H1 (cell line): Measurements from ENCODE around the gene VPS26A. TPM values are rescaled to one million over a fixed set of nuclear protein-coding genes. Genes with fewer than 3 reads are reported as not detected.

ENCODE experiments used
- BCL11A ChIP-seq, 2 experiments: IDR thresholded peaks; one replicate each; pipeline ENCODE4 v1.6.1; 2011; ENCODE audit warnings: low read depth in 2 of 2, low read length in 2 of 2, mild to moderate bottlenecking in 2 of 2
- CHD1 ChIP-seq: IDR thresholded peaks from 2 replicates; pipeline ENCODE4 v1.6.1; 2012; ENCODE audit warnings: low read depth, low read length, improper control_type of control experiment
- GABPA ChIP-seq: IDR thresholded peaks from 2 replicates; pipeline ENCODE4 v1.6.1; 2011; ENCODE audit warnings: mild to moderate bottlenecking, low read length, moderate library complexity, borderline replicate concordance; ENCODE audit not compliant: insufficient read depth
- PHF8 ChIP-seq: fragments of 200-600 bp; sonication (generic); conservative IDR thresholded peaks from 2 replicates; pipeline ENCODE4 v1.7.1; 2012; ENCODE audit warnings: low read depth, mild to moderate bottlenecking, inconsistent platforms, low read length, moderate library complexity
- RNF2 ChIP-seq: fragments of 200-900, 300-1000 bp; sonication (generic); IDR thresholded peaks from 2 replicates; pipeline ENCODE4 v1.7.1; 2016; ENCODE audit warnings: borderline replicate concordance, low read depth, mild to moderate bottlenecking, antibody characterized with exemption, low read length; ENCODE audit not compliant: poor library complexity, severe bottlenecking; ENCODE audit errors: missing control alignments
- SAP30 ChIP-seq: fragments of 300-600 bp; sonication (generic); IDR thresholded peaks from 2 replicates; pipeline ENCODE4 v1.7.1; 2012; ENCODE audit warnings: low read length, moderate library complexity, mild to moderate bottlenecking, inconsistent platforms; ENCODE audit not compliant: insufficient read depth, insufficient replicate concordance
- SP2 ChIP-seq: IDR thresholded peaks from 2 replicates; pipeline ENCODE4 v1.6.1; 2012; ENCODE audit warnings: mild to moderate bottlenecking, low read length, inconsistent platforms
- SP4 ChIP-seq: IDR thresholded peaks from 2 replicates; pipeline ENCODE4 v1.6.1; 2012; ENCODE audit warnings: low read length, inconsistent platforms
- SRF ChIP-seq: IDR thresholded peaks from 2 replicates; pipeline ENCODE4 v1.6.1; 2011; ENCODE audit warnings: mild to moderate bottlenecking, low read depth, low read length, moderate library complexity
- polyA plus RNA-seq, 7 experiments: library from polyadenylated mRNA; depleted of rRNA in 3 of 7; stranded (reverse) in 5 of 7; unstranded in 2 of 7; fragments of >200 nt in 5 of 7; fragments of 200-250 nt in 2 of 7; gene quantifications; 1 replicate in 5 of 7; 2 replicates in 1 of 7; 4 replicates in 1 of 7; pipeline versions ENCODE4 v1.2.1 to v1.2.3, GENCODE V29; 2011 to 2013; ENCODE audit warnings: missing spikeins in 2 of 7, mixed read lengths in 2 of 7
- total RNA-seq: library from RNA; stranded (reverse); fragmentation: NEBNext Ultra II Directional; extraction: Animal tissue kit (Norgen Biotek cat#: 25700); gene quantifications from 2 replicates; pipeline ENCODE4 v1.2.1, GENCODE V29; 2021
- TF ChIP-seq, protein P1 (sequence below): fragments of 300-600 bp; sonication (generic); IDR thresholded peaks from 2 replicates; pipeline ENCODE4 v1.7.1; 2012; ENCODE audit warnings: low read length, moderate library complexity, mild to moderate bottlenecking, inconsistent platforms; ENCODE audit not compliant: insufficient replicate concordance
- TF ChIP-seq, protein P2 (sequence below): IDR thresholded peaks from 2 replicates; pipeline ENCODE4 v1.6.1; 2012; ENCODE audit warnings: inconsistent platforms

The VPS26A gene
- total and polyA plus RNA-seq, 2 of the 8 experiments (the other 6 are each of a cell fraction or from before 2014, with no cell fraction given) = 10.7 to 44.8 TPM

DNA sequence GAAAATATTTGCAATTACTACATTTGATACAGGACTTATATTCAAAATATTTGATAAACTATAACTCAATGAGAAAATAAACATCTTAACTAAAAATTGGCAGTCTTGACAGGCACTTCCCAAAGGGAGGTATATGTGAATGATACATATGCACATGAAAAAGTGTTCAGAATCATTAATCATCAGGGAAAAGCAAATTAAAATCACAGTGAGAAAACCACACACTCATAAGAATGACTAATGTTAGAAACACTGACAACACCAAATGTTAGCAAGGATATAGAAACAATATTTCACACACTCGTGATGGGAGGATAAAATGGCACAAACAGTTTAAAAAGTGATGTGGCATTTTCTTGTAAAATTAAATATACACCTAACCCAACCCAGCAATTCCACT, 4.1 kb upstream of the VPS26A start (continued):
- TF ChIP-seq, protein P1, sequence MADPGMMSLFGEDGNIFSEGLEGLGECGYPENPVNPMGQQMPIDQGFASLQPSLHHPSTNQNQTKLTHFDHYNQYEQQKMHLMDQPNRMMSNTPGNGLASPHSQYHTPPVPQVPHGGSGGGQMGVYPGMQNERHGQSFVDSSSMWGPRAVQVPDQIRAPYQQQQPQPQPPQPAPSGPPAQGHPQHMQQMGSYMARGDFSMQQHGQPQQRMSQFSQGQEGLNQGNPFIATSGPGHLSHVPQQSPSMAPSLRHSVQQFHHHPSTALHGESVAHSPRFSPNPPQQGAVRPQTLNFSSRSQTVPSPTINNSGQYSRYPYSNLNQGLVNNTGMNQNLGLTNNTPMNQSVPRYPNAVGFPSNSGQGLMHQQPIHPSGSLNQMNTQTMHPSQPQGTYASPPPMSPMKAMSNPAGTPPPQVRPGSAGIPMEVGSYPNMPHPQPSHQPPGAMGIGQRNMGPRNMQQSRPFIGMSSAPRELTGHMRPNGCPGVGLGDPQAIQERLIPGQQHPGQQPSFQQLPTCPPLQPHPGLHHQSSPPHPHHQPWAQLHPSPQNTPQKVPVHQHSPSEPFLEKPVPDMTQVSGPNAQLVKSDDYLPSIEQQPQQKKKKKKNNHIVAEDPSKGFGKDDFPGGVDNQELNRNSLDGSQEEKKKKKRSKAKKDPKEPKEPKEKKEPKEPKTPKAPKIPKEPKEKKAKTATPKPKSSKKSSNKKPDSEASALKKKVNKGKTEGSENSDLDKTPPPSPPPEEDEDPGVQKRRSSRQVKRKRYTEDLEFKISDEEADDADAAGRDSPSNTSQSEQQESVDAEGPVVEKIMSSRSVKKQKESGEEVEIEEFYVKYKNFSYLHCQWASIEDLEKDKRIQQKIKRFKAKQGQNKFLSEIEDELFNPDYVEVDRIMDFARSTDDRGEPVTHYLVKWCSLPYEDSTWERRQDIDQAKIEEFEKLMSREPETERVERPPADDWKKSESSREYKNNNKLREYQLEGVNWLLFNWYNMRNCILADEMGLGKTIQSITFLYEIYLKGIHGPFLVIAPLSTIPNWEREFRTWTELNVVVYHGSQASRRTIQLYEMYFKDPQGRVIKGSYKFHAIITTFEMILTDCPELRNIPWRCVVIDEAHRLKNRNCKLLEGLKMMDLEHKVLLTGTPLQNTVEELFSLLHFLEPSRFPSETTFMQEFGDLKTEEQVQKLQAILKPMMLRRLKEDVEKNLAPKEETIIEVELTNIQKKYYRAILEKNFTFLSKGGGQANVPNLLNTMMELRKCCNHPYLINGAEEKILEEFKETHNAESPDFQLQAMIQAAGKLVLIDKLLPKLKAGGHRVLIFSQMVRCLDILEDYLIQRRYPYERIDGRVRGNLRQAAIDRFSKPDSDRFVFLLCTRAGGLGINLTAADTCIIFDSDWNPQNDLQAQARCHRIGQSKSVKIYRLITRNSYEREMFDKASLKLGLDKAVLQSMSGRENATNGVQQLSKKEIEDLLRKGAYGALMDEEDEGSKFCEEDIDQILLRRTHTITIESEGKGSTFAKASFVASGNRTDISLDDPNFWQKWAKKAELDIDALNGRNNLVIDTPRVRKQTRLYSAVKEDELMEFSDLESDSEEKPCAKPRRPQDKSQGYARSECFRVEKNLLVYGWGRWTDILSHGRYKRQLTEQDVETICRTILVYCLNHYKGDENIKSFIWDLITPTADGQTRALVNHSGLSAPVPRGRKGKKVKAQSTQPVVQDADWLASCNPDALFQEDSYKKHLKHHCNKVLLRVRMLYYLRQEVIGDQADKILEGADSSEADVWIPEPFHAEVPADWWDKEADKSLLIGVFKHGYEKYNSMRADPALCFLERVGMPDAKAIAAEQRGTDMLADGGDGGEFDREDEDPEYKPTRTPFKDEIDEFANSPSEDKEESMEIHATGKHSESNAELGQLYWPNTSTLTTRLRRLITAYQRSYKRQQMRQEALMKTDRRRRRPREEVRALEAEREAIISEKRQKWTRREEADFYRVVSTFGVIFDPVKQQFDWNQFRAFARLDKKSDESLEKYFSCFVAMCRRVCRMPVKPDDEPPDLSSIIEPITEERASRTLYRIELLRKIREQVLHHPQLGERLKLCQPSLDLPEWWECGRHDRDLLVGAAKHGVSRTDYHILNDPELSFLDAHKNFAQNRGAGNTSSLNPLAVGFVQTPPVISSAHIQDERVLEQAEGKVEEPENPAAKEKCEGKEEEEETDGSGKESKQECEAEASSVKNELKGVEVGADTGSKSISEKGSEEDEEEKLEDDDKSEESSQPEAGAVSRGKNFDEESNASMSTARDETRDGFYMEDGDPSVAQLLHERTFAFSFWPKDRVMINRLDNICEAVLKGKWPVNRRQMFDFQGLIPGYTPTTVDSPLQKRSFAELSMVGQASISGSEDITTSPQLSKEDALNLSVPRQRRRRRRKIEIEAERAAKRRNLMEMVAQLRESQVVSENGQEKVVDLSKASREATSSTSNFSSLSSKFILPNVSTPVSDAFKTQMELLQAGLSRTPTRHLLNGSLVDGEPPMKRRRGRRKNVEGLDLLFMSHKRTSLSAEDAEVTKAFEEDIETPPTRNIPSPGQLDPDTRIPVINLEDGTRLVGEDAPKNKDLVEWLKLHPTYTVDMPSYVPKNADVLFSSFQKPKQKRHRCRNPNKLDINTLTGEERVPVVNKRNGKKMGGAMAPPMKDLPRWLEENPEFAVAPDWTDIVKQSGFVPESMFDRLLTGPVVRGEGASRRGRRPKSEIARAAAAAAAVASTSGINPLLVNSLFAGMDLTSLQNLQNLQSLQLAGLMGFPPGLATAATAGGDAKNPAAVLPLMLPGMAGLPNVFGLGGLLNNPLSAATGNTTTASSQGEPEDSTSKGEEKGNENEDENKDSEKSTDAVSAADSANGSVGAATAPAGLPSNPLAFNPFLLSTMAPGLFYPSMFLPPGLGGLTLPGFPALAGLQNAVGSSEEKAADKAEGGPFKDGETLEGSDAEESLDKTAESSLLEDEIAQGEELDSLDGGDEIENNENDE = no peak
- TF ChIP-seq SP2 (no peak), RNF2 (no peak), SAP30 (no peak), SRF (no peak), SP4 (no peak), GABPA (no peak), CHD1 (no peak), BCL11A (IDR thresholded peaks at IDR 0.05; ENCODE audit: low read depth in 2 of 2, low read length in 2 of 2) (no peak), PHF8 (no peak)
- TF ChIP-seq, protein P2, sequence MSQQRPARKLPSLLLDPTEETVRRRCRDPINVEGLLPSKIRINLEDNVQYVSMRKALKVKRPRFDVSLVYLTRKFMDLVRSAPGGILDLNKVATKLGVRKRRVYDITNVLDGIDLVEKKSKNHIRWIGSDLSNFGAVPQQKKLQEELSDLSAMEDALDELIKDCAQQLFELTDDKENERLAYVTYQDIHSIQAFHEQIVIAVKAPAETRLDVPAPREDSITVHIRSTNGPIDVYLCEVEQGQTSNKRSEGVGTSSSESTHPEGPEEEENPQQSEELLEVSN = no peak
